IMR-90 (cell line): ENCODE results near the gene BCL11A.
A peak's percentile ranks its signal among the peaks of the same experiment; 100 is the strongest.

Experiments
- CEBPB ChIP-seq: IDR thresholded peaks from 2 replicates; pipeline ENCODE4 v1.6.1; 2012; ENCODE audit warnings: low read depth, low read length, improper control_type of control experiment
- CTCF ChIP-seq: conservative IDR thresholded peaks from 2 replicates; pipeline ENCODE4 v1.5.1; 2012; ENCODE audit warnings: mild to moderate bottlenecking, low read depth, low read length, improper control_type of control experiment
- ELK1 ChIP-seq: fragments of 150-350 bp; IDR thresholded peaks from 2 replicates; pipeline ENCODE4 v1.6.1; 2016; ENCODE audit warnings: low read depth, mild to moderate bottlenecking, low read length, moderate library complexity, borderline replicate concordance
- FOS ChIP-seq: fragments of 150-350 bp; IDR thresholded peaks from 2 replicates; pipeline ENCODE4 v1.6.1; 2016; ENCODE audit warnings: low read depth, low read length
- MAFK ChIP-seq: IDR thresholded peaks from 2 replicates; pipeline ENCODE4 v1.6.1; 2012; ENCODE audit warnings: low read depth, low read length, improper control_type of control experiment
- MAZ ChIP-seq: IDR thresholded peaks from 2 replicates; pipeline ENCODE4 v1.6.1; 2012; ENCODE audit warnings: low read depth, mild to moderate bottlenecking, low read length, improper control_type of control experiment, moderate library complexity, borderline replicate concordance
- MXI1 ChIP-seq: IDR thresholded peaks from 2 replicates; pipeline ENCODE4 v1.6.1; 2012; ENCODE audit warnings: low read depth, mild to moderate bottlenecking, low read length, moderate library complexity, borderline replicate concordance
- POLR2A ChIP-seq: IDR thresholded peaks from 2 replicates; pipeline ENCODE4 v1.6.1; 2012; ENCODE audit warnings: mild to moderate bottlenecking, low read depth, low read length
- RAD21 ChIP-seq: IDR thresholded peaks from 2 replicates; pipeline ENCODE4 v1.6.1; 2012; ENCODE audit warnings: low read length, improper control_type of control experiment
- RFX5 ChIP-seq: IDR thresholded peaks from 2 replicates; pipeline ENCODE4 v1.8.0; 2012; ENCODE audit warnings: low read depth, mild to moderate bottlenecking, low read length, moderate library complexity
- SMC3 ChIP-seq: fragments of 150-350 bp; IDR thresholded peaks from 2 replicates; pipeline ENCODE4 v1.6.1; 2016; ENCODE audit warnings: low read depth, mild to moderate bottlenecking, antibody characterized with exemption, low read length, moderate library complexity
- USF2 ChIP-seq: fragments of 150-350 bp; IDR thresholded peaks from 2 replicates; pipeline ENCODE4 v1.6.1; 2017; ENCODE audit warnings: mild to moderate bottlenecking, antibody characterized with exemption, low read length, low read depth

- TF ChIP-seq USF2 (no peak), CTCF (no peak), SMC3 (no peak), POLR2A (no peak), RAD21 (no peak), FOS (peak; percentile 43), CEBPB (peak; percentile 65), RFX5 (no peak), MAFK (no peak), MAZ (no peak), ELK1 (no peak), MXI1 (no peak)
Measured at GRCh38 chr2:60533101-60534051, 20.1 kb downstream of the BCL11A start.
